Measurements from ENCODE around the gene OR10G2. TPM values are rescaled to one million over a fixed set of nuclear protein-coding genes. Genes with fewer than 3 reads are reported as not detected.
A peak's percentile ranks its signal among the peaks of the same experiment; 100 is the strongest.
"Not testable (repeated sequence)": the region's sequence is repeated elsewhere in the genome, so short reads cannot be mapped to it uniquely, and the experiment has no call there.

The OR10G2 gene
- total RNA-seq, 3 donors from 2014 or later = not detected

- intact Hi-C loops (cut with DNase I; ENCODE audit: low total_unique reads) = no loop called here
- Histone ChIP-seq H3K36me3 (no peaks in the 10 kb centered on the region), H3K9me3 (no peaks in the 10 kb centered on the region), H3K27me3 (no peaks in the 10 kb centered on the region), H3K27ac (no peak overlapping the region), H3K4me1 (no peaks in the 10 kb centered on the region), H3K4me3 (no peak overlapping the region)
- DNase-seq (ENCODE audit: low spot score in 2 of 2) = peak in 1 of 2 donors; percentile 24
- TF ChIP-seq CTCF (IDR thresholded peaks at IDR 0.05) (no peak), POLR2A (IDR thresholded peaks at IDR 0.05) (no peak), POLR2AphosphoS5 (IDR thresholded peaks at IDR 0.05) (no peak)
These were observed 3.7 kb downstream of the OR10G2 start for GRCh38 chr14:21631084-21631483.

GRCh38 chr14:21630503-21630902 lies 4.2 kb downstream of the OR10G2 start:
- H3K9me3 ChIP-seq; H3K4me1 ChIP-seq; intact Hi-C loops (cut with DNase I; ENCODE audit: low total_unique reads); H3K36me3 ChIP-seq; DNase-seq (ENCODE audit: low spot score in 2 of 2); H3K4me3 ChIP-seq; H3K27me3 ChIP-seq; H3K27ac ChIP-seq: not testable (repeated sequence)

- intact Hi-C loops (cut with DNase I; ENCODE audit: low total_unique reads) = no loop called here
- no peaks in the 10 kb centered on the region for H3K27me3 ChIP-seq
- DNase-seq (ENCODE audit: low spot score in 2 of 2) = no peak
- no peak overlapping the region for H3K4me3 ChIP-seq
- no peaks in the 10 kb centered on the region for H3K36me3 ChIP-seq
- H3K9me3 ChIP-seq = no peaks in the 10 kb centered on the region
- no peaks in the 10 kb centered on the region for H3K4me1 ChIP-seq
- no peak overlapping the region for H3K27ac ChIP-seq
- TF ChIP-seq POLR2A (IDR thresholded peaks at IDR 0.05) (no peak), POLR2AphosphoS5 (IDR thresholded peaks at IDR 0.05) (no peak), CTCF (IDR thresholded peaks at IDR 0.05) (no peak)
These were observed 8.1 kb downstream of the OR10G2 start for GRCh38 chr14:21626491-21627230.

- intact Hi-C loops (cut with DNase I; ENCODE audit: low total_unique reads) = no loop called here
- no peak for DNase-seq (ENCODE audit: low spot score in 2 of 2)
- H3K4me1 ChIP-seq = no peaks in the 10 kb centered on the region
- TF ChIP-seq CTCF (IDR thresholded peaks at IDR 0.05) (no peak), POLR2AphosphoS5 (IDR thresholded peaks at IDR 0.05) (no peak), POLR2A (IDR thresholded peaks at IDR 0.05) (no peak)
- H3K9me3 ChIP-seq = no peaks in the 10 kb centered on the region
- no peaks in the 10 kb centered on the region for H3K36me3 ChIP-seq
- no peaks in the 10 kb centered on the region for H3K27me3 ChIP-seq
- no peak overlapping the region for H3K27ac ChIP-seq
- no peak overlapping the region for H3K4me3 ChIP-seq
These were observed 17.1 kb downstream of the OR10G2 start for GRCh38 chr14:21617614-21618013.

- H3K4me1 ChIP-seq = no peaks in the 10 kb centered on the region
- TF ChIP-seq POLR2AphosphoS5 (IDR thresholded peaks at IDR 0.05) (no peak), POLR2A (IDR thresholded peaks at IDR 0.05) (no peak), CTCF (IDR thresholded peaks at IDR 0.05) (no peak)
- no peaks in the 10 kb centered on the region for H3K27me3 ChIP-seq
- no peaks in the 10 kb centered on the region for H3K9me3 ChIP-seq
- intact Hi-C loops (cut with DNase I; ENCODE audit: low total_unique reads) = no loop called here
- no peak overlapping the region for H3K27ac ChIP-seq
- H3K4me3 ChIP-seq = no peak overlapping the region
- no peaks in the 10 kb centered on the region for H3K36me3 ChIP-seq
- no peak for DNase-seq (ENCODE audit: low spot score in 2 of 2)
These were observed 20.5 kb downstream of the OR10G2 start for GRCh38 chr14:21614240-21614639.

Measured in breast epithelium (tissue), 4 donors.